Neural cell (in vitro differentiated cells): ENCODE measurements around the gene SHISAL1. TPM values are rescaled to one million over a fixed set of nuclear protein-coding genes. Genes with fewer than 3 reads are reported as not detected.

ENCODE experiments used
- H2AFZ ChIP-seq: fragments of 200-600, 300-800 bp; sonication (generic), shearing (Covaris generic); 2 replicates; pipeline ENCODE4 v1.6.0; 2014; ENCODE audit warnings: low read depth, mild to moderate bottlenecking, antibody characterized with exemption, low read length, moderate library complexity
- H3F3A ChIP-seq: fragments of 200-600 bp; shearing (Covaris generic); 2 replicates; pipeline ENCODE4 v1.6.1; 2016; ENCODE audit warnings: mild to moderate bottlenecking, moderate library complexity, mixed read lengths, antibody characterized with exemption, low read length; ENCODE audit not compliant: insufficient read depth, poor library complexity, severe bottlenecking
- H3K27ac ChIP-seq: fragments of 200-600, 300-800 bp; sonication (generic), shearing (Covaris generic); 2 replicates; pipeline ENCODE4 v1.5.1; 2014; ENCODE audit warnings: mild to moderate bottlenecking, low read length, moderate library complexity
- H3K27me3 ChIP-seq: fragments of 300-800, 200-600 bp; sonication (generic), shearing (Covaris generic); 2 replicates; pipeline ENCODE4 v1.6.0; 2014; ENCODE audit warnings: mild to moderate bottlenecking, low read depth, low read length, moderate library complexity; ENCODE audit not compliant: insufficient read depth
- H3K36me3 ChIP-seq: fragments of 300-800, 200-600 bp; sonication (generic), shearing (Covaris generic); 2 replicates; pipeline ENCODE4 v1.5.1; 2014; ENCODE audit warnings: mild to moderate bottlenecking, antibody characterized with exemption, low read length, moderate library complexity; ENCODE audit not compliant: insufficient read depth
- H3K4me2 ChIP-seq: fragments of 300-800, 200-600 bp; sonication (generic), shearing (Covaris generic); 2 replicates; pipeline ENCODE4 v1.6.0; 2014; ENCODE audit warnings: mild to moderate bottlenecking, low read length
- H3K4me3 ChIP-seq: fragments of 300-800, 200-600 bp; sonication (generic), shearing (Covaris generic); 2 replicates; pipeline ENCODE4 v1.5.1; 2014; ENCODE audit warnings: mild to moderate bottlenecking, low read length, moderate library complexity
- H3K79me2 ChIP-seq: fragments of 200-600 bp; shearing (Covaris generic); replicated peaks from 2 replicates; pipeline ENCODE4 v1.6.0; 2014; ENCODE audit warnings: mild to moderate bottlenecking, low read length, moderate library complexity; ENCODE audit not compliant: insufficient read depth
- H3K9ac ChIP-seq: fragments of 300-800, 200-600 bp; sonication (generic), shearing (Covaris generic); 2 replicates; pipeline ENCODE4 v1.6.1; 2016; ENCODE audit warnings: mild to moderate bottlenecking, low read length, mixed read lengths
- H3K9me2 ChIP-seq: fragments of 200-600 bp; shearing (Covaris generic); 2 replicates; pipeline ENCODE4 v1.6.1; 2016; ENCODE audit warnings: mild to moderate bottlenecking, low read length, mixed read lengths; ENCODE audit not compliant: insufficient read depth
- H3K9me3 ChIP-seq: fragments of 200-600, 300-800 bp; sonication (generic), shearing (Covaris generic); 2 replicates; pipeline ENCODE4 v1.6.1; 2016; ENCODE audit warnings: mild to moderate bottlenecking, mixed run types, low read length, moderate library complexity, mixed read lengths
- H4K20me1 ChIP-seq: fragments of 200-600 bp; shearing (Covaris generic); 2 replicates; pipeline ENCODE4 v1.6.1; 2016; ENCODE audit warnings: mild to moderate bottlenecking, mixed run types; ENCODE audit not compliant: insufficient read depth
- EP300 ChIP-seq: fragments of 450-650 bp; conservative IDR thresholded peaks from 2 replicates; pipeline ENCODE4 v1.6.1; 2014; ENCODE audit warnings: antibody characterized with exemption, mild to moderate bottlenecking, moderate library complexity; ENCODE audit not compliant: poor library complexity, severe bottlenecking
- EZH2 ChIP-seq: fragments of 200-600, 300-800 bp; shearing (Covaris generic), sonication (generic); IDR thresholded peaks from 2 replicates; pipeline ENCODE4 v1.6.1; 2014; ENCODE audit warnings: antibody characterized with exemption, low read length, borderline replicate concordance, mild to moderate bottlenecking; ENCODE audit not compliant: insufficient read depth, poor library complexity, severe bottlenecking
- MXI1 ChIP-seq: fragments of 450-650 bp; conservative IDR thresholded peaks from 2 replicates; pipeline ENCODE4 v1.6.1; 2014; ENCODE audit warnings: antibody characterized with exemption, mild to moderate bottlenecking; ENCODE audit not compliant: poor library complexity, severe bottlenecking
- POLR2AphosphoS5 ChIP-seq: IDR thresholded peaks from 2 replicates; pipeline ENCODE4 v1.6.1; 2012
- RAD21 ChIP-seq: fragments of 450-650 bp; conservative IDR thresholded peaks from 2 replicates; pipeline ENCODE4 v1.6.1; 2014; ENCODE audit warnings: antibody characterized with exemption, mild to moderate bottlenecking, moderate library complexity
- SMC3 ChIP-seq: fragments of 450-650 bp; conservative IDR thresholded peaks from 2 replicates; pipeline ENCODE4 v1.6.1; 2014; ENCODE audit warnings: antibody characterized with exemption, mild to moderate bottlenecking, moderate library complexity; ENCODE audit not compliant: poor library complexity
- TAF1 ChIP-seq: IDR thresholded peaks from 2 replicates; pipeline ENCODE4 v1.6.1; 2012; ENCODE audit warnings: low read depth
- polyA plus RNA-seq: library from polyadenylated mRNA; depleted of rRNA; stranded (reverse); fragments of >200 nt; gene quantifications from 2 replicates; pipeline ENCODE4 v1.2.3, GENCODE V29; 2014
- TF ChIP-seq, protein P1 (sequence below): IDR thresholded peaks from 2 replicates; pipeline ENCODE4 v1.6.1; 2012; ENCODE audit warnings: borderline replicate concordance
- TF ChIP-seq, protein P2 (sequence below): fragments of 450-650 bp; IDR thresholded peaks from 2 replicates; pipeline ENCODE4 v1.5.1; 2014; ENCODE audit warnings: antibody characterized with exemption, mild to moderate bottlenecking, moderate library complexity; ENCODE audit not compliant: poor library complexity, severe bottlenecking

SHISAL1 gene
- polyA plus RNA-seq, 1 donor from 2014 or later = 15.4 TPM

DNA sequence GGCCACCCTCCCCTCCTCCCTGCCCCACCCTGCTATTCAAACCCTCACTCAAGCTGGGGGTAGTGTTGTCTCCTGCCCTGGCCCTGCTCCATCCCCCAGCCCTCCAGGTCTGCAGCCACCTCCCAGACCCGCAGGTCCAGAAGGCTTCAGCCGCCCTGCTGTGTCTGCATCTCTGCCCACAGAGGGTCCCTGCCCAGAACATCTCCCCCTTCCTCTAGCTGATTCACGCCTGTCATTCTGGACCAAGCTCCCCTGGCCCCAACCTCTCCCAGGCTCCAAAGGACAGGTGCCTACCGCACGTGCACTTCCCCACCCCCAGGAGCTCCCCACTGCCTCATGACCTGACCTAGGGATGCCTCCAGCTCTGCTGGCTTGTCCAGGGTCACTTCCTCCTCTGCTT is 16.0 kb upstream of the SHISAL1 start:
- Histone ChIP-seq H3K4me2 (no peak overlapping the region), H3K4me3 (peak overlapping the region; percentile 88), H3K9me3 (no peaks in the 10 kb centered on the region), H3K79me2 (no peaks in the 10 kb centered on the region), H3K36me3 (no peaks in the 10 kb centered on the region), H3K27ac (no peak overlapping the region), H3K9ac (no peak overlapping the region), H3F3A (no peaks in the 10 kb centered on the region), H3K27me3 (peaks cover 25% of the 10 kb centered on the region), H3K9me2 (no peaks in the 10 kb centered on the region), H2AFZ (no peak overlapping the region), H4K20me1 (no peaks in the 10 kb centered on the region)
- no peak for TF ChIP-seq EZH2
- no peak for TF ChIP-seq EP300
- TF ChIP-seq, protein P1, sequence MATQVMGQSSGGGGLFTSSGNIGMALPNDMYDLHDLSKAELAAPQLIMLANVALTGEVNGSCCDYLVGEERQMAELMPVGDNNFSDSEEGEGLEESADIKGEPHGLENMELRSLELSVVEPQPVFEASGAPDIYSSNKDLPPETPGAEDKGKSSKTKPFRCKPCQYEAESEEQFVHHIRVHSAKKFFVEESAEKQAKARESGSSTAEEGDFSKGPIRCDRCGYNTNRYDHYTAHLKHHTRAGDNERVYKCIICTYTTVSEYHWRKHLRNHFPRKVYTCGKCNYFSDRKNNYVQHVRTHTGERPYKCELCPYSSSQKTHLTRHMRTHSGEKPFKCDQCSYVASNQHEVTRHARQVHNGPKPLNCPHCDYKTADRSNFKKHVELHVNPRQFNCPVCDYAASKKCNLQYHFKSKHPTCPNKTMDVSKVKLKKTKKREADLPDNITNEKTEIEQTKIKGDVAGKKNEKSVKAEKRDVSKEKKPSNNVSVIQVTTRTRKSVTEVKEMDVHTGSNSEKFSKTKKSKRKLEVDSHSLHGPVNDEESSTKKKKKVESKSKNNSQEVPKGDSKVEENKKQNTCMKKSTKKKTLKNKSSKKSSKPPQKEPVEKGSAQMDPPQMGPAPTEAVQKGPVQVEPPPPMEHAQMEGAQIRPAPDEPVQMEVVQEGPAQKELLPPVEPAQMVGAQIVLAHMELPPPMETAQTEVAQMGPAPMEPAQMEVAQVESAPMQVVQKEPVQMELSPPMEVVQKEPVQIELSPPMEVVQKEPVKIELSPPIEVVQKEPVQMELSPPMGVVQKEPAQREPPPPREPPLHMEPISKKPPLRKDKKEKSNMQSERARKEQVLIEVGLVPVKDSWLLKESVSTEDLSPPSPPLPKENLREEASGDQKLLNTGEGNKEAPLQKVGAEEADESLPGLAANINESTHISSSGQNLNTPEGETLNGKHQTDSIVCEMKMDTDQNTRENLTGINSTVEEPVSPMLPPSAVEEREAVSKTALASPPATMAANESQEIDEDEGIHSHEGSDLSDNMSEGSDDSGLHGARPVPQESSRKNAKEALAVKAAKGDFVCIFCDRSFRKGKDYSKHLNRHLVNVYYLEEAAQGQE = no peak
- TF ChIP-seq SMC3 = no peak
- no peak for TF ChIP-seq POLR2AphosphoS5
- TF ChIP-seq RAD21 = no peak
- TF ChIP-seq, protein P2, sequence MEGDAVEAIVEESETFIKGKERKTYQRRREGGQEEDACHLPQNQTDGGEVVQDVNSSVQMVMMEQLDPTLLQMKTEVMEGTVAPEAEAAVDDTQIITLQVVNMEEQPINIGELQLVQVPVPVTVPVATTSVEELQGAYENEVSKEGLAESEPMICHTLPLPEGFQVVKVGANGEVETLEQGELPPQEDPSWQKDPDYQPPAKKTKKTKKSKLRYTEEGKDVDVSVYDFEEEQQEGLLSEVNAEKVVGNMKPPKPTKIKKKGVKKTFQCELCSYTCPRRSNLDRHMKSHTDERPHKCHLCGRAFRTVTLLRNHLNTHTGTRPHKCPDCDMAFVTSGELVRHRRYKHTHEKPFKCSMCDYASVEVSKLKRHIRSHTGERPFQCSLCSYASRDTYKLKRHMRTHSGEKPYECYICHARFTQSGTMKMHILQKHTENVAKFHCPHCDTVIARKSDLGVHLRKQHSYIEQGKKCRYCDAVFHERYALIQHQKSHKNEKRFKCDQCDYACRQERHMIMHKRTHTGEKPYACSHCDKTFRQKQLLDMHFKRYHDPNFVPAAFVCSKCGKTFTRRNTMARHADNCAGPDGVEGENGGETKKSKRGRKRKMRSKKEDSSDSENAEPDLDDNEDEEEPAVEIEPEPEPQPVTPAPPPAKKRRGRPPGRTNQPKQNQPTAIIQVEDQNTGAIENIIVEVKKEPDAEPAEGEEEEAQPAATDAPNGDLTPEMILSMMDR = no peak
- no peak for TF ChIP-seq TAF1
- TF ChIP-seq MXI1 = no peak

DNA sequence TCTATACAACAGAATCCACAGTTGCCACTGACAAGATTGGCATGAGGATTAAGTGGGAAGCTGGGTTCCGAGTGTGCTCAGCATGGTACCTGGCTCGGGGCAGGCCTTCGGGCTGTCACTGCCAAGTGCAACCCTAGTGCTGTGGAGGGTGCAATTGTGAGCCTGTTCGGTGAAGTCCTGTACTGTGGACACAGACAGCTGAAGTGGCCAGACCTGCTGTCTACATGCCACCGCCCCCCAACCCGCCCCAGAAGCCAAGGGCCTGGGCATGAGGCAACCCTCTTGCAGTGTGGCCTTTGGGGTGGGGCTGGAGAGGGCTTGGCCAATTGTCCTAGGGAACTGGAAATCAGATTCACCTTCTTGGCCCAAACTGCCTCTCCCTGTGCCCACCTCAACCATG is 15.6 kb upstream of the SHISAL1 start:
- Histone ChIP-seq H3K4me3 (no peak overlapping the region), H3K27me3 (peaks cover 25% of the 10 kb centered on the region)
- TF ChIP-seq RAD21 = no peak
- no peak for TF ChIP-seq SMC3
- no peak for TF ChIP-seq EZH2
- TF ChIP-seq, protein P1 = no peak
- TF ChIP-seq POLR2AphosphoS5 = no peak
- no peak for TF ChIP-seq EP300
- TF ChIP-seq, protein P2 = no peak
- TF ChIP-seq TAF1 = no peak
- TF ChIP-seq MXI1 = no peak

More for the DNA sequence above, 15.6 kb upstream of the SHISAL1 start:
- Histone ChIP-seq H3F3A (no peaks in the 10 kb centered on the region), H3K4me2 (no peak overlapping the region), H3K27ac (no peak overlapping the region), H3K9ac (no peak overlapping the region), H3K9me3 (no peaks in the 10 kb centered on the region), H4K20me1 (no peaks in the 10 kb centered on the region), H2AFZ (no peak overlapping the region), H3K79me2 (no peaks in the 10 kb centered on the region), H3K9me2 (no peaks in the 10 kb centered on the region), H3K36me3 (no peaks in the 10 kb centered on the region)
